ENCODE data around the gene MBD3L1.

Gene MBD3L1

DNA sequence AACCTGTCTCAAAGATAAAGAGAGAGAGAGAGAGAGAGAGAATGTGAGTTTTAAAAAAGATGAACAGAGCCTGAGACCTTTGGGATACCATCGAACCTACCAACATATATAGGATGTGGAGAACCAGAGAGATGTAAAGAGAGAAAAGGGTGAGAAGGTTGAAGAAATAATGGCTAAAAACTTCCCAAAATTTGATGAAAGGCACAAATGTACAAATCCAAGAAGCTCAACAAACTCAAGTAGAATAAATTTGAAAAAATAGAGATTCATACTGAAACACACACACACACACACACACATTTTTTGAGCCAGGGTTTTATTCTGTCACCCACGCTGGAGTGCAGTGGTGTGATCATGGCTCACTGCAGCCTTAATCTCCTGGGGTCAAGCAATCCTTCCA, 16.4 kb upstream of the MBD3L1 start:
- H3K4me3 ChIP-seq (ENCODE audit: control insufficient read depth, low read depth, low read length): no peak overlapping the region
- DNase-seq (ENCODE audit: low read depth): no peak
- TF ChIP-seq, protein P1, sequence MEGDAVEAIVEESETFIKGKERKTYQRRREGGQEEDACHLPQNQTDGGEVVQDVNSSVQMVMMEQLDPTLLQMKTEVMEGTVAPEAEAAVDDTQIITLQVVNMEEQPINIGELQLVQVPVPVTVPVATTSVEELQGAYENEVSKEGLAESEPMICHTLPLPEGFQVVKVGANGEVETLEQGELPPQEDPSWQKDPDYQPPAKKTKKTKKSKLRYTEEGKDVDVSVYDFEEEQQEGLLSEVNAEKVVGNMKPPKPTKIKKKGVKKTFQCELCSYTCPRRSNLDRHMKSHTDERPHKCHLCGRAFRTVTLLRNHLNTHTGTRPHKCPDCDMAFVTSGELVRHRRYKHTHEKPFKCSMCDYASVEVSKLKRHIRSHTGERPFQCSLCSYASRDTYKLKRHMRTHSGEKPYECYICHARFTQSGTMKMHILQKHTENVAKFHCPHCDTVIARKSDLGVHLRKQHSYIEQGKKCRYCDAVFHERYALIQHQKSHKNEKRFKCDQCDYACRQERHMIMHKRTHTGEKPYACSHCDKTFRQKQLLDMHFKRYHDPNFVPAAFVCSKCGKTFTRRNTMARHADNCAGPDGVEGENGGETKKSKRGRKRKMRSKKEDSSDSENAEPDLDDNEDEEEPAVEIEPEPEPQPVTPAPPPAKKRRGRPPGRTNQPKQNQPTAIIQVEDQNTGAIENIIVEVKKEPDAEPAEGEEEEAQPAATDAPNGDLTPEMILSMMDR (IDR thresholded peaks at IDR 0.05; ENCODE audit: control insufficient read depth, insufficient read depth, low read depth, low read length, missing control alignments): no peak

DNA sequence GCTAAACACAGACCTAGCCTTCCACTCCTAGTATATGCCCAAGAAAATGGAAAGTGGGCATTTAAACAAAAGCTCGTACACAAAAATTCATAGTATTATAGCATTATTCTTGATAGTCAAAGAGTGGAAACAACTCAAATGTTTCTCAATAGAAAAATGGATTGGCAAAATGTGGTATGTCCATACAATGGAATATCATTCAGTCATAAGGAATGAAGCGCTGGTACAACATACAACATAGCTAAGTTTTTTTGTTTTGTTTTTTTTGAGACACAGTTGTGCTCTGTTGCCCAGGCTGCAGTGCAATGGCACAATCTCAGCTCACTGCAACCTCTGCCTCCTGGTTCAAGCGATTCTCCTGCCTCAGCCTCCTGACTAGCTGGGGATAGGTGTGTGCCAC, 11.9 kb upstream of the MBD3L1 start:
- DNase-seq (ENCODE audit: low read depth): no peak
- no peak overlapping the region for H3K4me3 ChIP-seq (ENCODE audit: control insufficient read depth, low read depth, low read length)
- TF ChIP-seq, protein P1 (IDR thresholded peaks at IDR 0.05; ENCODE audit: control insufficient read depth, insufficient read depth, low read depth, low read length, missing control alignments): no peak

DNA sequence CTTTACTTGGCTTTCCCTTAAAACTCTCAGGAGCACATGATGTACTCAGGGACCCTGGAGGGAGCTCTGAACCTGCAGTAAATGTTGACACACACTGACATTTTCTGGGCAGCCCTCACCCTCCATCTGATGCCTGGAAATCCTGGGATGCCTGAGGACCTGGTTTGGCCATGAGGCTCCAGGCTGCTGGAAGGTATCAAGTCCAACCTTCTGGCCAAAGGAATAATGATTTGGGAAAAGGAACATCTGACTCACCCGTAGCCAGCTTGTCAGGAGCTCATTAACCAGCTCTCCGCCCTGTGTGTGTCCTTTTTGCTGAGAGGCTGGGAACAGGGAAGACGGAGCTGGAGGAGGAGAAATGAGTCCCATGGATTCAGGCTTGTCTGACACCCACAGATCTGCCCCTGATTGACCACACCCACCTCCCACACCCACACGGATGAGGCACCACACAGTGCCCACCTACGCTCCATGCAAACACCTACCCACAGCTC, 10.4 kb upstream of the MBD3L1 start:
- TF ChIP-seq, protein P1 (IDR thresholded peaks at IDR 0.05; ENCODE audit: control insufficient read depth, insufficient read depth, low read depth, low read length, missing control alignments): no peak
- H3K4me3 ChIP-seq (ENCODE audit: control insufficient read depth, low read depth, low read length): no peak overlapping the region
- no peak for DNase-seq (ENCODE audit: low read depth)

DNA sequence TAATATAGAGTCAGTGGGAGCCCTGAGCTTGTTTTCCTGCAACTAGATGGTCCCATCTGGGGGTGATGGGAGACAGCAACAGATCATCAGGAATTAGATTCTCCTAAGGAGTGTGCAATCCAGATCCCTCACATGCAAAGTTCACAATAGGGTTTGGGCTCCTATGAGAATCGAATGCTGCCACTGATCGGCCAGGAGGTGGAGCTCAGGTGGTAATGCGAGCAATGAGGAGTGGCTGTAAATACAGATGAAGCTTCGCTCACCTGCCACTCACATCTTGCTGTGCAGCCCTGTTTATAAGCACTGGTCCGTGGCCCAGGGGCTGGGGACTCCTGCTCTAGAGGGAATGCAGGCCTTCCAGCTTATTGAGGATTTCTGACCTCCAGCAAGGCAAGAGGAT, 5.8 kb upstream of the MBD3L1 start:
- DNase-seq (ENCODE audit: low read depth): no peak

DNA sequence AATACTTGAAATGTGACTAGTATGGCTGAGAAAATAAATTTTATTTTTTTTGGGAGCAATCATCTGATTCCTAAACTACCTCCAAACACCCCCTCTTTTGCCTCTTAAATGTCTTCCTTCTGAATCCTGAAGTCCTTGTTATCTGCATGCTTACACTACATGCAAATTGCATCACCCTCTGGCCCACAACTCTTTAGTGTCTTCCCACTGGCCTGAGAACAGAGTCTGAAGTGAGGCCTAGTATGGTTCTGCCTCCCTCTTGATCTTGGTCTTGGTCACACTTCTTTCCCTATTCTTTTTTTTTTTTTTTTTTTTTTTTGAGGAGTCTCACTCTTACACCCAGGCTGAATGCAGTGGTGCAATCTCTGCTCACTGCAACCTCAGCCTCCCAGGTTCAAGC, 4.9 kb upstream of the MBD3L1 start:
- TF ChIP-seq, protein P1 (IDR thresholded peaks at IDR 0.05; ENCODE audit: control insufficient read depth, insufficient read depth, low read depth, low read length, missing control alignments): no peak
- no peak overlapping the region for H3K4me3 ChIP-seq (ENCODE audit: control insufficient read depth, low read depth, low read length)
- no peak for DNase-seq (ENCODE audit: low read depth)

More for the DNA sequence above, 5.8 kb upstream of the MBD3L1 start:
- no peak overlapping the region for H3K4me3 ChIP-seq (ENCODE audit: control insufficient read depth, low read depth, low read length)
- TF ChIP-seq, protein P1 (IDR thresholded peaks at IDR 0.05; ENCODE audit: control insufficient read depth, insufficient read depth, low read depth, low read length, missing control alignments): no peak

DNA sequence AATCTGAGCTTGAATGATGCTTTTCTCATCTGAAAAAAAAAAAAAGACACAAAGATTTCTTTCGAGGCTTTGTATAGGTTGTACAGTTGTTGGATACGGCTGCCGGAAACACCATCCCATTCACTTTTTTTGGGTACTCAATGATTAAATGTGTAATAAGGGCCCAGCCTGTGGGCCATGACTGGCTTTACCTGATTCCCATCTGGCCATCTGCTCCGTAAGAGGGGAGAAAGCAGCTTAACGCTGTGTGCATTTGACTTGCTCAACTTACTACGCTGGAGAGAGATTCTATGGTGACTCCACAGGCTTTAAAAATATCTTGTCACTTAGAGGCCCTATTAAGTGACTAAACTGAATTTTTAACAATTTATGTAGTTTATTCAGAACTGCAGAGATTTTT, 804 bp upstream of the MBD3L1 start:
- TF ChIP-seq, protein P1 (IDR thresholded peaks at IDR 0.05; ENCODE audit: control insufficient read depth, insufficient read depth, low read depth, low read length, missing control alignments): no peak

DNA sequence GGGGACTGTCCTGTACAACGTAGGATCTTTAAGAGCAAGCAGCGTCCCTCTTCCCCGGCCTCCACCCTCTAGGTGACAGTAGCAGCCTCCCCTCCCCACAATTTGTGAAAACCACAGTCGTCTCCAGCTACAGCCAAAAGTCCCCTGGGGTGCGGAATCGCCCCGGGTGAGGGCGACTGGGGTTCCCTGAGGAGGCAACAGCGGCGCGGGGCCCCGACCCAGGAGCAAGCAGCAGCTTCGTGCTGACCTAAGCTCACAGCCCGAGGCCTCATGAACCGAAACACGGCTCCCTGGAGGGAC, 395 bp upstream of the MBD3L1 start:
- TF ChIP-seq, protein P1 (IDR thresholded peaks at IDR 0.05; ENCODE audit: control insufficient read depth, insufficient read depth, low read depth, low read length, missing control alignments): no peak
- peak overlapping the region; percentile 56 for H3K4me3 ChIP-seq (ENCODE audit: control insufficient read depth, low read depth, low read length)
- no peak for DNase-seq (ENCODE audit: low read depth)

More for the DNA sequence above, 804 bp upstream of the MBD3L1 start:
- no peak for DNase-seq (ENCODE audit: low read depth)
- peak overlapping the region; percentile 56 for H3K4me3 ChIP-seq (ENCODE audit: control insufficient read depth, low read depth, low read length)
